ENCODE measurements around the gene ATP5F1E. TPM values are rescaled to one million over a fixed set of nuclear protein-coding genes. Genes with fewer than 3 reads are reported as not detected.
A peak's percentile ranks its signal among the peaks of the same experiment; 100 is the strongest.

ATP5F1E gene
- total RNA-seq, 2 experiments from 2014 or later, result 67.4 to 68.8 TPM

DNA sequence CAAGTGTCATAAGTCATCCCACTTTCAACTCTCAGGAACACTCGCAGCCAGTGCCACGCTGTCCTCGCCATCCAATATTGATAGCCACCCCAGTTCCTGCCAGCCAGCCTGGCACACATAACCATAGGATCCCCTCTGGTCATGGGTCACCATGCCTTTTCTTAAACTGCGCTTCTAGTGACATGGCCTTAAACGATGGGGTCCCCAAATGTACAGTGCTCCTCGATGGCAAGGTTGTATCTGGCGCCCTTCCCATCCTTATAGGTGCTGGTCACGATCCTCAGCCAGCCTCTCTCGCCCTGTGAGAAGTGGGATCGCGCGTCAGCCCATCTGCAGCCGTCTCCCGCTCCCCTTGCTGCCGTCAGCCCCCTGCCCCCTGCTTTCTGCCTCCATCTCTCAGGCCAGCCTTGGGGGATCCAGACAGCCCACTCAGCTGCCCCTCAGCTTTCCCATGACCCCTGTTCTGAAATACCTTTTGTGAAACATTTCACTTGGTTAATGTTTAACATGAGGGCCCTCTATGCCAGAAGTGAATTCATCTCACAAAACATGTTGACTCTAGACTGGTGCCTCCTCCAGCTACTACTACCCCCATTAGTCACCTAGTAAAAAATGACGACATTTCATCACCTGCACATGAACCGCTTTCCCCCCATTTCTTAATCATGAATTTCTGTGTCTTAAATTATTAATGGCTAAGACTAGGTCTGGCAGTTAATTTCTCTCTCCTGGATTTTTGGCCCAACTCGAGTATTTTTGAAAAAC lies 36.5 kb downstream of the ATP5F1E start:
- TF ChIP-seq, protein P1, sequence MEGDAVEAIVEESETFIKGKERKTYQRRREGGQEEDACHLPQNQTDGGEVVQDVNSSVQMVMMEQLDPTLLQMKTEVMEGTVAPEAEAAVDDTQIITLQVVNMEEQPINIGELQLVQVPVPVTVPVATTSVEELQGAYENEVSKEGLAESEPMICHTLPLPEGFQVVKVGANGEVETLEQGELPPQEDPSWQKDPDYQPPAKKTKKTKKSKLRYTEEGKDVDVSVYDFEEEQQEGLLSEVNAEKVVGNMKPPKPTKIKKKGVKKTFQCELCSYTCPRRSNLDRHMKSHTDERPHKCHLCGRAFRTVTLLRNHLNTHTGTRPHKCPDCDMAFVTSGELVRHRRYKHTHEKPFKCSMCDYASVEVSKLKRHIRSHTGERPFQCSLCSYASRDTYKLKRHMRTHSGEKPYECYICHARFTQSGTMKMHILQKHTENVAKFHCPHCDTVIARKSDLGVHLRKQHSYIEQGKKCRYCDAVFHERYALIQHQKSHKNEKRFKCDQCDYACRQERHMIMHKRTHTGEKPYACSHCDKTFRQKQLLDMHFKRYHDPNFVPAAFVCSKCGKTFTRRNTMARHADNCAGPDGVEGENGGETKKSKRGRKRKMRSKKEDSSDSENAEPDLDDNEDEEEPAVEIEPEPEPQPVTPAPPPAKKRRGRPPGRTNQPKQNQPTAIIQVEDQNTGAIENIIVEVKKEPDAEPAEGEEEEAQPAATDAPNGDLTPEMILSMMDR (IDR thresholded peaks at IDR 0.05), result no peak
- ChIA-PET POLR2A (interaction anchor here (1.0 to 2.0 kb wide), 4 partner anchors 10 to 19 kb away, joined by 5 to 13 read pairs (median 5); no protein-coding TSS in a partner anchor), CTCF (no interaction called here)
- peak overlapping the region; percentile 46 for H3K27ac Mint-ChIP-seq
- no peaks in the 10 kb centered on the region for H3K9me3 Mint-ChIP-seq
- intact Hi-C loops (cut with micrococcal nuclease), result no loop called here
- no peaks in the 10 kb centered on the region for H3K4me1 Mint-ChIP-seq (ENCODE audit: low read depth)
- H3K36me3 Mint-ChIP-seq (ENCODE audit: low read depth), result peaks cover 45% of the 10 kb centered on the region
- H3K27me3 Mint-ChIP-seq, result no peaks in the 10 kb centered on the region
- H3K4me3 Mint-ChIP-seq, result no peak overlapping the region
- DNase-seq (no peak), ATAC-seq (no peak)

DNA sequence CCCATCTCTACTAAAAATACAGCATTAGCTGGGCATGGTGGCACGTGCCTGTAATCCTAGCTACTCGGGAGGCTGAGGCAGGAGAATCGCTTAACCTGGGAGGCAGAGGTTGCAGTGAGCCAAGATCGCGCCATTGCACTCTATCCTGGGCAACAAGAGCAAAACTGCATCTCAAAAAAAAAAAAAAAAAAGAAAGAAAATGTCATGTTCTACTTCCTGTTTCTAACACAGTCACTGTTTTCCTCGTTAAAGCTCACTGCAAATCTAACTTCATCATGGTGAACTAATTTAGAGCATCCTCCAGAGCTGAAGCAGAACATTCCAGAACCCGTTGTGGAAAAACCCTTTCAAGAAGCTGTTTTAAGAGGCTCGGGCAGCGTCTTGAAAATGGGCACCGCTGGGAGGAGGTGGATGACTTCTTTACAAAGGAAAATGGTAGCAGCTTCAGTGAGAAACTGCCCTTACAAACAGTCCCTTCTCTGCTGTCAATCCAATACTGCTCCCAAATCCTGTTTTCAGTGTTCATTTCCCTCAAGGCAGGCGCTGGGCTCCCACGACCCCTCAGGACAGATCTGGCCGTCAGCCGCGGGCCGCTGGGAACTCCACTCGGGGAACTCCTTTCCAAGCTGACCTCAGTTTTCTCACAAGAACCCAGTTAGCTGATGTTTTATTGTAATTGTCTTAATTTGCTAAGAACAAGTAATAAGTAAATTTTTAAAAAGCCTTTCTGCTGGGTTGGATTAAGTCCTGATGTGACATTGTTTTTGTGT lies 37.6 kb downstream of the ATP5F1E start:
- TF ChIP-seq, protein P1 (IDR thresholded peaks at IDR 0.05), result no peak
- POLR2A ChIA-PET, result interaction anchor here (0.7 to 1.2 kb wide), 3 partner anchors 10 to 38 kb away, joined by 3 to 6 read pairs (median 5); partner anchors contain the start of gene ATP5F1E
- CTCF ChIA-PET, result interaction anchor here (0.7 kb wide), 1 partner anchor 12 kb away, joined by 3 read pairs; no protein-coding TSS in a partner anchor
- no peak overlapping the region for H3K4me3 Mint-ChIP-seq
- peaks cover 52% of the 10 kb centered on the region for H3K36me3 Mint-ChIP-seq (ENCODE audit: low read depth)
- H3K27me3 Mint-ChIP-seq, result no peaks in the 10 kb centered on the region
- H3K27ac Mint-ChIP-seq, result no peak overlapping the region
- DNase-seq, result no peak
- no peaks in the 10 kb centered on the region for H3K9me3 Mint-ChIP-seq
- no peaks in the 10 kb centered on the region for H3K4me1 Mint-ChIP-seq (ENCODE audit: low read depth)
- ATAC-seq, result no peak
- intact Hi-C loops (cut with micrococcal nuclease), result no loop called here

DNA sequence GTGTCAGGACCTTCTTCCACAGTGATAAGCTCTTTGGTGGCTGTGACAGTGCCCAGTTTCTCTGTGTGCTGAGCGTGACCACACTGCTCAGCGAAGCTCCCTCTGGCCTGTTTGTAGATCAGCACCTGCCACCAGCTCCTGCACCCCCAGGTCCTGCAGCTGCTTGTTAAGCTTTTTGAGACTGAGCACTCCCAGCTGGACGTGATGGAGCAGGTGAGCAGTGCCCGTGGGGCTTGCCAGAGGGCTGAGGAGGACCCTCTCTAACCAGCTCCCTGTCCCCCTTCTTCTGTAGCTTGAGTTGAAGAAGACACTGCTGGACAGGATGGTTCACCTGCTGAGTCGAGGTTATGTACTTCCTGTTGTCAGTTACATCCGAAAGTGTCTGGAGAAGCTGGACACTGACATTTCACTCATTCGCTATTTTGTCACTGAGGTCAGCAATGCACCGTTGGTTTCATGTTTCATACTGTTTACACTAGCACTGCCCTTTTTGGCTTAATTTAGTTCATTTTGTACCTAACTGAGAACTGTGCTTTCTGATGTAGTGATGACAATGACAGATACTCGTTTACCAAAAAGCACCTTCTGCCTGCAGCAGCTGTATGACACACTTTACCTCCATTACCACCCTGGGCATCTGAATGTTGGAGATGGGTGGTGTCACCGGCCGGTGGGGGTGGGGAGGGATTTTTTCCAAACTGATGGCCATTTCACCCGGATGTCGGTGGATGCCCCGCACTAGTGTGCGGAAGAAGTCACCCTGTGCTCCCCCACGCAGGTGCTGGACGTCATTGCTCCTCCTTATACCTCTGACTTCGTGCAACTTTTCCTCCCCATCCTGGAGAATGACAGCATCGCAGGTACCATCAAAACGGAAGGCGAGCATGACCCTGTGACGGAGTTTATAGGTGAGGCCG lies 38.5 kb downstream of the ATP5F1E start:
- TF ChIP-seq, protein P1 (IDR thresholded peaks at IDR 0.05), result no peak
- ATAC-seq (no peak), DNase-seq (no peak)
- ChIA-PET POLR2A (interaction anchor here (0.7 to 2.0 kb wide), 6 partner anchors 9 to 39 kb away, joined by 3 to 12 read pairs (median 4); partner anchors contain the start of gene ATP5F1E), CTCF (interaction anchor here (0.7 to 1.5 kb wide), 4 partner anchors 11 to 343 kb away, joined by 3 to 4 read pairs (median 3); partner anchors contain the start of gene STX16)
- H3K4me1 Mint-ChIP-seq (ENCODE audit: low read depth), result no peaks in the 10 kb centered on the region
- H3K9me3 Mint-ChIP-seq, result no peaks in the 10 kb centered on the region
- peak overlapping the region; percentile 49 for H3K27ac Mint-ChIP-seq
- H3K4me3 Mint-ChIP-seq, result no peak overlapping the region
- H3K27me3 Mint-ChIP-seq, result no peaks in the 10 kb centered on the region
- H3K36me3 Mint-ChIP-seq (ENCODE audit: low read depth), result peaks cover 60% of the 10 kb centered on the region
- intact Hi-C loops (cut with micrococcal nuclease), result no loop called here

DNA sequence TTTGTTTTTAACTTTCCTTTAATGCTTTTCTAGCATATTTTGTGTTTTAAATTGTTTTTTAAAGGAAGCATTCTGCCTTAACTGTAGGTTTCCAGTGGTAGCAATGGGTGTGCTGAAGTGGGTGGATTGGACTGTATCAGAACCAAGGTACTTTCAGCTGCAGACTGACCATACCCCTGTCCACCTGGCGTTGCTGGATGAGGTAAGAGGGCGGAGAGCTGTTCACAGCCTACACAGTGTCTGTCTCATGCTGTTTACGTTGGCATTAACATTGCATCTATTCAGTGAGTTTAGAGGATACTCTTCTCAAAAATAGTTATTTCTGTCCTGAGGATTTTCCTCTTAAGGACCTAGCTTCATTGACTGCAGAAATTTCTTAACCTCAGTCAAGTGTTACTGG lies 39.2 kb downstream of the ATP5F1E start:
- POLR2A ChIA-PET, result interaction anchor here (1.2 to 2.0 kb wide), 3 partner anchors 9 to 17 kb away, joined by 3 to 12 read pairs (median 4); no protein-coding TSS in a partner anchor
- Mint-ChIP-seq H3K4me1 (ENCODE audit: low read depth) (no peaks in the 10 kb centered on the region), H3K36me3 (ENCODE audit: low read depth) (peaks cover 61% of the 10 kb centered on the region), H3K4me3 (no peak overlapping the region), H3K27me3 (no peaks in the 10 kb centered on the region), H3K27ac (no peak overlapping the region), H3K9me3 (no peaks in the 10 kb centered on the region)
- DNase-seq, result no peak
- CTCF ChIA-PET, result interaction anchor here (0.9 to 1.5 kb wide), 3 partner anchors 96 to 342 kb away, joined by 3 to 4 read pairs (median 3); partner anchors contain the start of gene STX16
- no peak for ATAC-seq
- intact Hi-C loops (cut with micrococcal nuclease), result no loop called here
- TF ChIP-seq, protein P1 (IDR thresholded peaks at IDR 0.05), result no peak
